Neural cell (in vitro differentiated cells): Measurements from ENCODE around the gene RNF212. TPM values are rescaled to one million over a fixed set of nuclear protein-coding genes. Genes with fewer than 3 reads are reported as not detected.

Source experiments
- H2AFZ ChIP-seq: fragments of 200-600, 300-800 bp; sonication (generic), shearing (Covaris generic); 2 replicates; pipeline ENCODE4 v1.6.0; 2014; ENCODE audit warnings: low read depth, mild to moderate bottlenecking, antibody characterized with exemption, low read length, moderate library complexity
- H3F3A ChIP-seq: fragments of 200-600 bp; shearing (Covaris generic); 2 replicates; pipeline ENCODE4 v1.6.1; 2016; ENCODE audit warnings: mild to moderate bottlenecking, moderate library complexity, mixed read lengths, antibody characterized with exemption, low read length; ENCODE audit not compliant: insufficient read depth, poor library complexity, severe bottlenecking
- H3K27ac ChIP-seq: fragments of 200-600, 300-800 bp; sonication (generic), shearing (Covaris generic); 2 replicates; pipeline ENCODE4 v1.5.1; 2014; ENCODE audit warnings: mild to moderate bottlenecking, low read length, moderate library complexity
- H3K27me3 ChIP-seq: fragments of 300-800, 200-600 bp; sonication (generic), shearing (Covaris generic); 2 replicates; pipeline ENCODE4 v1.6.0; 2014; ENCODE audit warnings: mild to moderate bottlenecking, low read depth, low read length, moderate library complexity; ENCODE audit not compliant: insufficient read depth
- H3K36me3 ChIP-seq: fragments of 300-800, 200-600 bp; sonication (generic), shearing (Covaris generic); 2 replicates; pipeline ENCODE4 v1.5.1; 2014; ENCODE audit warnings: mild to moderate bottlenecking, antibody characterized with exemption, low read length, moderate library complexity; ENCODE audit not compliant: insufficient read depth
- H3K4me2 ChIP-seq: fragments of 300-800, 200-600 bp; sonication (generic), shearing (Covaris generic); 2 replicates; pipeline ENCODE4 v1.6.0; 2014; ENCODE audit warnings: mild to moderate bottlenecking, low read length
- H3K4me3 ChIP-seq: fragments of 300-800, 200-600 bp; sonication (generic), shearing (Covaris generic); 2 replicates; pipeline ENCODE4 v1.5.1; 2014; ENCODE audit warnings: mild to moderate bottlenecking, low read length, moderate library complexity
- H3K79me2 ChIP-seq: fragments of 200-600 bp; shearing (Covaris generic); replicated peaks from 2 replicates; pipeline ENCODE4 v1.6.0; 2014; ENCODE audit warnings: mild to moderate bottlenecking, low read length, moderate library complexity; ENCODE audit not compliant: insufficient read depth
- H3K9ac ChIP-seq: fragments of 300-800, 200-600 bp; sonication (generic), shearing (Covaris generic); 2 replicates; pipeline ENCODE4 v1.6.1; 2016; ENCODE audit warnings: mild to moderate bottlenecking, low read length, mixed read lengths
- H3K9me2 ChIP-seq: fragments of 200-600 bp; shearing (Covaris generic); 2 replicates; pipeline ENCODE4 v1.6.1; 2016; ENCODE audit warnings: mild to moderate bottlenecking, low read length, mixed read lengths; ENCODE audit not compliant: insufficient read depth
- H3K9me3 ChIP-seq: fragments of 200-600, 300-800 bp; sonication (generic), shearing (Covaris generic); 2 replicates; pipeline ENCODE4 v1.6.1; 2016; ENCODE audit warnings: mild to moderate bottlenecking, mixed run types, low read length, moderate library complexity, mixed read lengths
- H4K20me1 ChIP-seq: fragments of 200-600 bp; shearing (Covaris generic); 2 replicates; pipeline ENCODE4 v1.6.1; 2016; ENCODE audit warnings: mild to moderate bottlenecking, mixed run types; ENCODE audit not compliant: insufficient read depth
- EP300 ChIP-seq: fragments of 450-650 bp; conservative IDR thresholded peaks from 2 replicates; pipeline ENCODE4 v1.6.1; 2014; ENCODE audit warnings: antibody characterized with exemption, mild to moderate bottlenecking, moderate library complexity; ENCODE audit not compliant: poor library complexity, severe bottlenecking
- EZH2 ChIP-seq: fragments of 200-600, 300-800 bp; shearing (Covaris generic), sonication (generic); IDR thresholded peaks from 2 replicates; pipeline ENCODE4 v1.6.1; 2014; ENCODE audit warnings: antibody characterized with exemption, low read length, borderline replicate concordance, mild to moderate bottlenecking; ENCODE audit not compliant: insufficient read depth, poor library complexity, severe bottlenecking
- MXI1 ChIP-seq: fragments of 450-650 bp; conservative IDR thresholded peaks from 2 replicates; pipeline ENCODE4 v1.6.1; 2014; ENCODE audit warnings: antibody characterized with exemption, mild to moderate bottlenecking; ENCODE audit not compliant: poor library complexity, severe bottlenecking
- POLR2AphosphoS5 ChIP-seq: IDR thresholded peaks from 2 replicates; pipeline ENCODE4 v1.6.1; 2012
- RAD21 ChIP-seq: fragments of 450-650 bp; conservative IDR thresholded peaks from 2 replicates; pipeline ENCODE4 v1.6.1; 2014; ENCODE audit warnings: antibody characterized with exemption, mild to moderate bottlenecking, moderate library complexity
- SMC3 ChIP-seq: fragments of 450-650 bp; conservative IDR thresholded peaks from 2 replicates; pipeline ENCODE4 v1.6.1; 2014; ENCODE audit warnings: antibody characterized with exemption, mild to moderate bottlenecking, moderate library complexity; ENCODE audit not compliant: poor library complexity
- TAF1 ChIP-seq: IDR thresholded peaks from 2 replicates; pipeline ENCODE4 v1.6.1; 2012; ENCODE audit warnings: low read depth
- polyA plus RNA-seq: library from polyadenylated mRNA; depleted of rRNA; stranded (reverse); fragments of >200 nt; gene quantifications from 2 replicates; pipeline ENCODE4 v1.2.3, GENCODE V29; 2014
- TF ChIP-seq, protein P1 (sequence below): fragments of 450-650 bp; IDR thresholded peaks from 2 replicates; pipeline ENCODE4 v1.5.1; 2014; ENCODE audit warnings: antibody characterized with exemption, mild to moderate bottlenecking, moderate library complexity; ENCODE audit not compliant: poor library complexity, severe bottlenecking
- TF ChIP-seq, protein P2 (sequence below): IDR thresholded peaks from 2 replicates; pipeline ENCODE4 v1.6.1; 2012; ENCODE audit warnings: borderline replicate concordance

The RNF212 gene
- polyA plus RNA-seq, 1 donor from 2014 or later = 1.5 TPM

DNA sequence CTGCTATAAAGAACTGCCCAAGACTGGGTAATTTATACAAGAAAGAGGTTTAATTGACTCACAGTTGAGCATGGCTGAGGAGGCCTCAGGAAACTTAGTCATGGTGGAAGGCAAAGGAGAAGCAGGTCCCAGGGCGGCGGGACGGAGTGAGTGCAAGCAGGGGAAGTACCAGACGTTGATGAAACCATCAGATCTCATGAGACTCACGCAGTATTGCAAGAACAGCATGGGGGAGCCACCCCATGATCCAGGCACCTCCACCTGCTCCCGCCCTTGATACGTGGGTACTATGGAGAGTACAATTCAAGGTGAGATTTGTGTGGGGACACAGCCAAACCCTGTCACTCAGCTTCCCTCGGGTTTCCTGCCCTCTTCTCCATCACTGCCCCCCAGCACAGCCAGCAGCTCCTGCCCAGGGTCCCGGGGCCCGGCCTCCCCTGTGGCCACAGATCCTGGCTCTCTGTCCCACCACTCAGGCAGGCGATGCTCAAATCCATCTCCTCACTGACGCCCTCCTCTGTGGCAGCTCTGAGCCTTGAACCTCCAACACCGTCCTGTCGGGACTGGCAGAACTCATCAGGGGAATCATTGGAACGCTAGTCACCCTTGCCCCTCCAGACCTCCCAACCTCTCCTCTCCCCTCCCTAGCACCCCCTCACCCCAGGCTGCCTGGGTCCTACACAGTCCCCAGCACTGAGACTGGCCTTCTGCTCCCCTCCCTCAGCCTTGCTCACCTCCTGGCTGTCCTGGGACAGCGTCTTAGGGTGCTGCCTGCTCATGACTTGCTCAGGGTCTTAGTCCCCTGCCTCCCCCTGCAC, 64.4 kb downstream of the RNF212 start:
- H3K27me3 ChIP-seq = no peaks in the 10 kb centered on the region
- no peak overlapping the region for H3K4me3 ChIP-seq
- no peaks in the 10 kb centered on the region for H3K36me3 ChIP-seq
- no peak overlapping the region for H3K9ac ChIP-seq
- no peaks in the 10 kb centered on the region for H4K20me1 ChIP-seq
- no peak overlapping the region for H3K27ac ChIP-seq
- H3F3A ChIP-seq = no peaks in the 10 kb centered on the region
- no peak overlapping the region for H2AFZ ChIP-seq
- no peaks in the 10 kb centered on the region for H3K9me3 ChIP-seq
- no peaks in the 10 kb centered on the region for H3K9me2 ChIP-seq
- no peaks in the 10 kb centered on the region for H3K79me2 ChIP-seq
- H3K4me2 ChIP-seq = no peak overlapping the region
- TF ChIP-seq RAD21 (no peak), MXI1 (no peak), SMC3 (no peak), POLR2AphosphoS5 (no peak), EZH2 (no peak), EP300 (no peak), TAF1 (no peak)
- TF ChIP-seq, protein P1, sequence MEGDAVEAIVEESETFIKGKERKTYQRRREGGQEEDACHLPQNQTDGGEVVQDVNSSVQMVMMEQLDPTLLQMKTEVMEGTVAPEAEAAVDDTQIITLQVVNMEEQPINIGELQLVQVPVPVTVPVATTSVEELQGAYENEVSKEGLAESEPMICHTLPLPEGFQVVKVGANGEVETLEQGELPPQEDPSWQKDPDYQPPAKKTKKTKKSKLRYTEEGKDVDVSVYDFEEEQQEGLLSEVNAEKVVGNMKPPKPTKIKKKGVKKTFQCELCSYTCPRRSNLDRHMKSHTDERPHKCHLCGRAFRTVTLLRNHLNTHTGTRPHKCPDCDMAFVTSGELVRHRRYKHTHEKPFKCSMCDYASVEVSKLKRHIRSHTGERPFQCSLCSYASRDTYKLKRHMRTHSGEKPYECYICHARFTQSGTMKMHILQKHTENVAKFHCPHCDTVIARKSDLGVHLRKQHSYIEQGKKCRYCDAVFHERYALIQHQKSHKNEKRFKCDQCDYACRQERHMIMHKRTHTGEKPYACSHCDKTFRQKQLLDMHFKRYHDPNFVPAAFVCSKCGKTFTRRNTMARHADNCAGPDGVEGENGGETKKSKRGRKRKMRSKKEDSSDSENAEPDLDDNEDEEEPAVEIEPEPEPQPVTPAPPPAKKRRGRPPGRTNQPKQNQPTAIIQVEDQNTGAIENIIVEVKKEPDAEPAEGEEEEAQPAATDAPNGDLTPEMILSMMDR = no peak
- TF ChIP-seq, protein P2, sequence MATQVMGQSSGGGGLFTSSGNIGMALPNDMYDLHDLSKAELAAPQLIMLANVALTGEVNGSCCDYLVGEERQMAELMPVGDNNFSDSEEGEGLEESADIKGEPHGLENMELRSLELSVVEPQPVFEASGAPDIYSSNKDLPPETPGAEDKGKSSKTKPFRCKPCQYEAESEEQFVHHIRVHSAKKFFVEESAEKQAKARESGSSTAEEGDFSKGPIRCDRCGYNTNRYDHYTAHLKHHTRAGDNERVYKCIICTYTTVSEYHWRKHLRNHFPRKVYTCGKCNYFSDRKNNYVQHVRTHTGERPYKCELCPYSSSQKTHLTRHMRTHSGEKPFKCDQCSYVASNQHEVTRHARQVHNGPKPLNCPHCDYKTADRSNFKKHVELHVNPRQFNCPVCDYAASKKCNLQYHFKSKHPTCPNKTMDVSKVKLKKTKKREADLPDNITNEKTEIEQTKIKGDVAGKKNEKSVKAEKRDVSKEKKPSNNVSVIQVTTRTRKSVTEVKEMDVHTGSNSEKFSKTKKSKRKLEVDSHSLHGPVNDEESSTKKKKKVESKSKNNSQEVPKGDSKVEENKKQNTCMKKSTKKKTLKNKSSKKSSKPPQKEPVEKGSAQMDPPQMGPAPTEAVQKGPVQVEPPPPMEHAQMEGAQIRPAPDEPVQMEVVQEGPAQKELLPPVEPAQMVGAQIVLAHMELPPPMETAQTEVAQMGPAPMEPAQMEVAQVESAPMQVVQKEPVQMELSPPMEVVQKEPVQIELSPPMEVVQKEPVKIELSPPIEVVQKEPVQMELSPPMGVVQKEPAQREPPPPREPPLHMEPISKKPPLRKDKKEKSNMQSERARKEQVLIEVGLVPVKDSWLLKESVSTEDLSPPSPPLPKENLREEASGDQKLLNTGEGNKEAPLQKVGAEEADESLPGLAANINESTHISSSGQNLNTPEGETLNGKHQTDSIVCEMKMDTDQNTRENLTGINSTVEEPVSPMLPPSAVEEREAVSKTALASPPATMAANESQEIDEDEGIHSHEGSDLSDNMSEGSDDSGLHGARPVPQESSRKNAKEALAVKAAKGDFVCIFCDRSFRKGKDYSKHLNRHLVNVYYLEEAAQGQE = no peak

- no peak overlapping the region for H2AFZ ChIP-seq
- H3K36me3 ChIP-seq = no peaks in the 10 kb centered on the region
- no peaks in the 10 kb centered on the region for H3K9me3 ChIP-seq
- TF ChIP-seq RAD21 = no peak
- TF ChIP-seq POLR2AphosphoS5 = no peak
- TF ChIP-seq, protein P1 = no peak
- no peak for TF ChIP-seq EZH2
- TF ChIP-seq MXI1 = no peak
- no peak for TF ChIP-seq TAF1
- TF ChIP-seq EP300 = no peak
- TF ChIP-seq SMC3 = no peak
- TF ChIP-seq, protein P2 = no peak
- no peaks in the 10 kb centered on the region for H3K27me3 ChIP-seq
- no peaks in the 10 kb centered on the region for H3K79me2 ChIP-seq
- no peak overlapping the region for H3K4me2 ChIP-seq
- H3K4me3 ChIP-seq = no peak overlapping the region
- no peaks in the 10 kb centered on the region for H3K9me2 ChIP-seq
- no peaks in the 10 kb centered on the region for H3F3A ChIP-seq
- no peak overlapping the region for H3K9ac ChIP-seq
- no peak overlapping the region for H3K27ac ChIP-seq
- no peaks in the 10 kb centered on the region for H4K20me1 ChIP-seq
Measured at GRCh38 chr4:1047976-1048772, 65.2 kb downstream of the RNF212 start.
